ENCODE measurements around the gene SEZ6. TPM values are rescaled to one million over a fixed set of nuclear protein-coding genes. Genes with fewer than 3 reads are reported as not detected.

Gene SEZ6
- total RNA-seq, 1 experiment from 2014 or later: not detected

DNA sequence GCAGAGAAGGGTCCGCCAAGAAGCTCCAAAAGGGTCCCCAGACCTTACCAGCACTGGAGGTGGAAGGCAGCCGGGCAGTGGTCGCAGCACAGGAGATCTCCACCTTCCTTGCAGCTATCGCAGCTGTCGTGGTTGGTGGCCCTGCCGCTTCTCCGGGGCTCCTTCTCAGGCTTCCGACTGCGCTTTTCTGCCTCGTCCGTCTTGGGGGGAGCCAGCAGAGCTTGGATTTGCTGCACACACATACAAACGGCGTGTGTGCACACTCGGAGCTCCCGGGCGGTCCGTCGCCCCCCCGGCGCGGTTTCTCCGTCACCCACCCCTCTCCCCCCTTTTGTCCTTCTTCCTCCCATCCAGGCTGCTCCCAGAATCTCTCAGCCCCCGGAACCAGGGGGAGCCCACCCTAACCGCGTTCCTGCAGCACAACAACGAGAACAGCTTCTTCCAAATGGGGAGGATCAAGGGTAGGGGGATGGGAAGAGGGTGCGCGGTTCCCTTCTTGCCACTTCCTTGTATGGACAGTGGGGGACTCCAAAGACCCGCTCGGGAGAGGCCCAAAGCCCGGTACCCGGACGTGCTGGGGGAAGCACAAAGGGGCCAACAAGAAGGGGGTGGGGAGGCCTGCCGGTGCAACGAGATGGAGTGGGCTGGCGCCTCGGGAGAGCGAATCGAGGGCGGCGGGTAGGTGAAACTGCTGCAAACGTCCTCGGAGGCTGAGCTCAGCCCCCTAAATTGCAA is 55.6 kb downstream of the SEZ6 start:
- peak in 1 of 2 experiments; percentile 19 for DNase-seq
- intact Hi-C loops (cut with micrococcal nuclease; ENCODE audit: unreplicated experiment): loop anchor here (2.0 to 5.0 kb wide), 4 partner anchors 157 to 617 kb away; partner anchors contain the start of genes ABHD15, RPL23A and TP53I13
- Histone ChIP-seq H3K36me3 (ENCODE audit: low read depth) (peaks cover 32% of the 10 kb centered on the region), H4K20me1 (ENCODE audit: insufficient read depth) (peaks cover 36% of the 10 kb centered on the region), H3K4me1 (replicated peaks; ENCODE audit: insufficient read depth) (peaks cover 27% of the 10 kb centered on the region), H3K9me3 (ENCODE audit: insufficient read depth, low read depth) (no peaks in the 10 kb centered on the region), H3K4me2 (peak overlapping the region; percentile 99), H3K79me2 (ENCODE audit: low read depth) (peaks cover 61% of the 10 kb centered on the region), H3K27ac (peak overlapping the region; percentile 31), H3F3A (ENCODE audit: insufficient read depth, low read depth) (peaks cover 39% of the 10 kb centered on the region), H2AFZ (peak overlapping the region; percentile 7; the same call in 1 of the 2 replicates), H3K27me3 (ENCODE audit: insufficient read depth, low read depth) (no peaks in the 10 kb centered on the region), H3K9me2 (ENCODE audit: insufficient read depth) (no peaks in the 10 kb centered on the region), H3K4me3 (peak overlapping the region; percentile 97)
- TSS peak; percentile 18 for BruUV-seq (replicated peaks)
- TF ChIP-seq, protein P1, sequence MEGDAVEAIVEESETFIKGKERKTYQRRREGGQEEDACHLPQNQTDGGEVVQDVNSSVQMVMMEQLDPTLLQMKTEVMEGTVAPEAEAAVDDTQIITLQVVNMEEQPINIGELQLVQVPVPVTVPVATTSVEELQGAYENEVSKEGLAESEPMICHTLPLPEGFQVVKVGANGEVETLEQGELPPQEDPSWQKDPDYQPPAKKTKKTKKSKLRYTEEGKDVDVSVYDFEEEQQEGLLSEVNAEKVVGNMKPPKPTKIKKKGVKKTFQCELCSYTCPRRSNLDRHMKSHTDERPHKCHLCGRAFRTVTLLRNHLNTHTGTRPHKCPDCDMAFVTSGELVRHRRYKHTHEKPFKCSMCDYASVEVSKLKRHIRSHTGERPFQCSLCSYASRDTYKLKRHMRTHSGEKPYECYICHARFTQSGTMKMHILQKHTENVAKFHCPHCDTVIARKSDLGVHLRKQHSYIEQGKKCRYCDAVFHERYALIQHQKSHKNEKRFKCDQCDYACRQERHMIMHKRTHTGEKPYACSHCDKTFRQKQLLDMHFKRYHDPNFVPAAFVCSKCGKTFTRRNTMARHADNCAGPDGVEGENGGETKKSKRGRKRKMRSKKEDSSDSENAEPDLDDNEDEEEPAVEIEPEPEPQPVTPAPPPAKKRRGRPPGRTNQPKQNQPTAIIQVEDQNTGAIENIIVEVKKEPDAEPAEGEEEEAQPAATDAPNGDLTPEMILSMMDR (conservative IDR thresholded peaks at IDR 0.05): no peak
- no peak for TF ChIP-seq EZH2 (IDR thresholded peaks at IDR 0.05; ENCODE audit: low read depth)
- POLR2A ChIA-PET (ENCODE audit: unreplicated experiment): interaction anchor here (0.7 kb wide), 1 partner anchor 204 kb away, joined by 3 read pairs; no protein-coding TSS in a partner anchor
- CTCF ChIA-PET: interaction anchor here (1.0 kb wide), 1 partner anchor 207 kb away, joined by 3 read pairs; no protein-coding TSS in a partner anchor

DNA sequence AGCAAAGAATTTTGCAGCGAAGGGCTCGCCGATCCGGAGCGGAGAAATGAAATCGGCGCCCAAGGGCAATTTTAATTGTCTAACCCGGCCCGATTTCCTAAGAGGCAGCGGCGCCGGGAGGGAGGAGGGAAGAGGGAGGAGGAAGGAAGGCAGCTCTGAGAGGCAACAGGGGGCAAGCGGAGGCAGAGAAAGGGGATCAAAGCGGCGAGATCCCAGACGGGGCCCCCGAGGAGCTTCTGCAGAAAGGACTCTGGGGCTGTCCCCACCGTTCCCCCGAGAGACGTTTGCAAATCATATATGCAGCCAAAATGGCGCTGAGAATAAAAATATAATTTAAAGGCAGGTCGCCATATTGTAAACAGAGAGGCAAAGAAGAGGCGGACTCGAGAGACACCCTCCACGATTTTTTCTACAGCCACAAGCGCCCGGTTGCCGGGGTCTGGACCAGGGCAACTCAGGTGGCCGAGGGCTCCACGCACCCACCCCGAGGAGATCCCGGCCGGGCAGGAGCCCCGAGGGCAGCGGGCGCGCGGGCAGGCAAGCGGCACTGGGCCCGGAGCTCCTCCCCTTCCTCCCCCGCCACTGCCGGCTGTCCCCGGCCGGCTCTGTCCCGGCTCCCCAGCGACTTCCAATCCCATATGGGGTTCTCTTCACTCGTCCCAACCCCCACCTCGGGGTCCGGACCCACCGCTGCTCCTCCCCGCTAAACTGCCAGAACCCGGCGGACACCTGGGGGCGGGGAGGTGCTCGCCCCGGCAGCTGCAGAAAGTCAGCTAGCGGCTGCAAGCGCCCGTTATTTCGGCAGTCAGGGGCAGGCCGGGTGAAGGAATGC is 56.4 kb downstream of the SEZ6 start:
- Histone ChIP-seq H3K4me1 (replicated peaks; ENCODE audit: insufficient read depth) (peaks cover 27% of the 10 kb centered on the region), H3K4me2 (peak overlapping the region; percentile 99), H3K27ac (peak overlapping the region; percentile 59), H4K20me1 (ENCODE audit: insufficient read depth) (peaks cover 44% of the 10 kb centered on the region), H3K79me2 (ENCODE audit: low read depth) (peaks cover 69% of the 10 kb centered on the region), H3K36me3 (ENCODE audit: low read depth) (peaks cover 32% of the 10 kb centered on the region), H3K9me3 (ENCODE audit: insufficient read depth, low read depth) (no peaks in the 10 kb centered on the region), H3K4me3 (peak overlapping the region; percentile 97), H3K9me2 (ENCODE audit: insufficient read depth) (no peaks in the 10 kb centered on the region), H3K27me3 (ENCODE audit: insufficient read depth, low read depth) (no peaks in the 10 kb centered on the region), H2AFZ (peak overlapping the region; percentile 81), H3F3A (ENCODE audit: insufficient read depth, low read depth) (peaks cover 39% of the 10 kb centered on the region)
- intact Hi-C loops (cut with micrococcal nuclease; ENCODE audit: unreplicated experiment): loop anchor here (1.0 to 5.0 kb wide), 5 partner anchors 158 to 618 kb away; partner anchors contain the start of genes ABHD15, RPL23A and TP53I13
- BruUV-seq (replicated peaks): no TSS peak
- TF ChIP-seq, protein P1 (conservative IDR thresholded peaks at IDR 0.05): no peak
- TF ChIP-seq EZH2 (IDR thresholded peaks at IDR 0.05; ENCODE audit: low read depth): no peak
- ChIA-PET POLR2A (ENCODE audit: unreplicated experiment) (interaction anchor here (0.6 to 0.7 kb wide), 2 partner anchors 188 to 203 kb away, joined by 3 read pairs; no protein-coding TSS in a partner anchor), CTCF (interaction anchor here (1.0 kb wide), 1 partner anchor 206 kb away, joined by 3 read pairs; no protein-coding TSS in a partner anchor)
- peak; percentile 50 to 57 for DNase-seq

DNA sequence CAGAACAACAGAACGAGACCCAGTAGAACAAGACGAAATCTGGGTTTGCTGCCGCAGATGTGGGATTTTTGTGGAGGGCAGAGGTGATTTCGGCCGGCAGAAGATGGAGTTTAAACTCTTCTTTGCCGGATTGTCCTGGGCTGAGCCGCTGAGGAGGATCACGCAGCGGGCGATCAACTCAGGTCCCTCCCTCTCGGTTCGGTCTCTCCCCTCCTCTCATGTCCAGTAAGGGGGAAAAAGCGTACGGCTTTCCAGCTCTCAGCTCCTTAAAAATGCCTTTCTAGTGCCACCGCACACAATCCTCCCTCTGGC is 57.0 kb downstream of the SEZ6 start:
- ChIA-PET POLR2A (ENCODE audit: unreplicated experiment) (no interaction called here), CTCF (no interaction called here)
- DNase-seq: no peak
- peak overlapping the region; percentile 97 for H3K4me3 ChIP-seq
- H3K36me3 ChIP-seq (ENCODE audit: low read depth): peaks cover 37% of the 10 kb centered on the region
- no peaks in the 10 kb centered on the region for H3K27me3 ChIP-seq (ENCODE audit: insufficient read depth, low read depth)
- H3K4me2 ChIP-seq: peak overlapping the region; percentile 99
- no peaks in the 10 kb centered on the region for H3K9me3 ChIP-seq (ENCODE audit: insufficient read depth, low read depth)
- peaks cover 27% of the 10 kb centered on the region for H3K4me1 ChIP-seq (replicated peaks; ENCODE audit: insufficient read depth)
- BruUV-seq (replicated peaks): TSS peak; percentile 17
- H3K79me2 ChIP-seq (ENCODE audit: low read depth): peaks cover 75% of the 10 kb centered on the region
- peaks cover 39% of the 10 kb centered on the region for H3F3A ChIP-seq (ENCODE audit: insufficient read depth, low read depth)
- peaks cover 49% of the 10 kb centered on the region for H4K20me1 ChIP-seq (ENCODE audit: insufficient read depth)
- intact Hi-C loops (cut with micrococcal nuclease; ENCODE audit: unreplicated experiment): loop anchor here (1.0 kb wide), 1 partner anchor 225 kb away; no protein-coding TSS in a partner anchor
- H2AFZ ChIP-seq: peak overlapping the region; percentile 81
- no peaks in the 10 kb centered on the region for H3K9me2 ChIP-seq (ENCODE audit: insufficient read depth)
- H3K27ac ChIP-seq: peak overlapping the region; percentile 59
- TF ChIP-seq, protein P1 (conservative IDR thresholded peaks at IDR 0.05): no peak
- no peak for TF ChIP-seq EZH2 (IDR thresholded peaks at IDR 0.05; ENCODE audit: low read depth)

Data from PC-9 (cell line).